ENCODE measurements around the gene NPR1.
"Not testable (repeated sequence)": the region's sequence is repeated elsewhere in the genome, so short reads cannot be mapped to it uniquely, and the experiment has no call there.

Gene NPR1

DNA sequence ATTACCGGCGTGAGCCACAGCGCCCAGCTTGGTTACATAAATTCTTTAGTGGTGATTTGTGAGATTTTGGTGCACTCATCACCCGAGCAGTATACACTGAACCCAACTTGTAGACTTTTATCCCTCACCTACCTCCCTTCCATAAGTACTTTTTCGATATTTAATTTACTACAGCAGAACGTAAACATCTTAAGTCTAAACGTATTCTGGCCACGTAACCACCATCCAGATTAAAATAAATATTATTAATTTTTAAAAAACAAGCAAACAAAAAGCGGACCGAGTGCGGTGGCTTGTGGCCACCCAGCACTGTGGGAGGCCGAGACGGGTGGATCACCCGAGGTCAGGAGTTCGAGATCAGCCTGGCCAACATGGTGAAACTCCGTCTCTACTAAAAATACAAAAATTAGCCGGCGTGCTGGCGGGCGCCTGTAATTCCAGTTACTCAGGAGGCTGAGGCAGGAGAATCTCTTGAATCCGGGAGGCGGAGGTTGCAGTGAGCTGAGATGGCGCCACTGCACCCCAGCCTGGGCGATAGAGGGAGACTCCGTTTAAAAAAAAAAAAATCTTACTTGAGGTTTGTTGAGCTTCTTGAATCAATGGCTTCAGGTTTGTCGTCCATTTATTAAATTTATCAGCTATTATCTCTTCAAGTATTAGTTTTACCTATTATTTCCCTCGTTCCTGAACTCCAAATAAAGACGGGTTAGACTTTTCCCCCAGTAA is 6.7 kb upstream of the NPR1 start:
- Histone ChIP-seq H3K36me3 (ENCODE audit: control insufficient read depth in 1 of 2, insufficient read depth in 2 of 2, low read depth in 1 of 2, low read length in 2 of 2) (peaks cover 19 to 31% of the 10 kb centered on the region in 2 experiments), H3K27ac (ENCODE audit: low read length, poor library complexity, severe bottlenecking) (peak overlapping the region; percentile 75), H3K4me3 (ENCODE audit: insufficient read depth in 1 of 2, low read depth in 1 of 2, low read length in 2 of 2) (peak overlapping the region; percentile 43 to 73), H2BK12ac (ENCODE audit: low read length in 2 of 2) (peak overlapping the region in 1 of 2 experiments; percentile 31), H3K9ac (ENCODE audit: low read length) (peak overlapping the region; percentile 74), H3K4me2 (ENCODE audit: low read length, poor library complexity, severe bottlenecking) (peak overlapping the region; percentile 65)
- not testable (repeated sequence) for H4K91ac ChIP-seq (ENCODE audit: low read length); H3K18ac ChIP-seq (ENCODE audit: low read depth in 1 of 2, low read length in 2 of 2); H3K4ac ChIP-seq (ENCODE audit: low read depth in 1 of 2, low read length in 2 of 2); H3K23ac ChIP-seq (ENCODE audit: low read length in 2 of 2); H3K9me3 ChIP-seq (ENCODE audit: control insufficient read depth, low read length); H2AK5ac ChIP-seq (ENCODE audit: low read length, severe bottlenecking); H4K8ac ChIP-seq (ENCODE audit: low read length); H3K4me1 ChIP-seq (ENCODE audit: control insufficient read depth, insufficient read depth, low read depth, low read length); DNase-seq; H2BK15ac ChIP-seq (ENCODE audit: low read depth, poor library complexity, severe bottlenecking); H3K14ac ChIP-seq (ENCODE audit: low read length in 2 of 2); H2BK5ac ChIP-seq (ENCODE audit: low read depth, low read length, poor library complexity, severe bottlenecking); H2BK120ac ChIP-seq (ENCODE audit: low read depth, low read length); H3K79me1 ChIP-seq (replicated peaks; ENCODE audit: low read length, poor library complexity, severe bottlenecking); H2AFZ ChIP-seq (ENCODE audit: low read depth, low read length); H3K27me3 ChIP-seq (ENCODE audit: control insufficient read depth in 1 of 2, insufficient read depth in 1 of 2, low read length in 2 of 2)
- WGBS, result 12% methylated on average over 26 of the region's 28 CpGs

DNA sequence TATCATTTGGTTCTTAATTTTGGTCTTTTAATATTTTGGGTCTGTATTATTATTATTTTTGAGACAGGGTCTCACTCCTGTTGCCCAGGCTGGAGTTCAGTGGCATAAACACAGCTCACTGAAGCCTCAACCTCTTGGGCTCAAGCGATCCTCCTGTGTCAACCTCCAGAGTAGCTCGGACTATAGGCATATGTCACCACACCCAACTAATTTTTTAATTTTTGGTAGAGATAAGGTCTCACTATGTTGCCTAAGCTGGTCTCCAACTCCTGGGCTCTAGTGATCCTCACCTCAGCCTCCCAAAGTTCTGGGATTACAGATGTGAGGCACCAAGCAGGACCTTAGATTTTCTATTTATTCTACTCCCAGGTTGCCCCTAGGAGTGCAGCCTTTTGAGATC is 5.0 kb upstream of the NPR1 start:
- Histone ChIP-seq H2BK12ac (ENCODE audit: low read length in 2 of 2) (no peak overlapping the region), H4K91ac (ENCODE audit: low read length) (no peak overlapping the region), H3K4me2 (ENCODE audit: low read length, poor library complexity, severe bottlenecking) (no peak overlapping the region), H3K9me3 (ENCODE audit: control insufficient read depth, low read length) (no peaks in the 10 kb centered on the region), H3K9ac (ENCODE audit: low read length) (no peak overlapping the region), H2AK5ac (ENCODE audit: low read length, severe bottlenecking) (no peak overlapping the region), H3K18ac (ENCODE audit: low read depth in 1 of 2, low read length in 2 of 2) (no peak overlapping the region), H3K14ac (ENCODE audit: low read length in 2 of 2) (no peak overlapping the region), H3K27ac (ENCODE audit: low read length, poor library complexity, severe bottlenecking) (no peak overlapping the region), H3K23ac (ENCODE audit: low read length in 2 of 2) (no peak overlapping the region), H4K8ac (ENCODE audit: low read length) (no peak overlapping the region), H3K36me3 (ENCODE audit: control insufficient read depth in 1 of 2, insufficient read depth in 2 of 2, low read depth in 1 of 2, low read length in 2 of 2) (peaks cover 8 to 14% of the 10 kb centered on the region in 2 experiments), H3K4me1 (ENCODE audit: control insufficient read depth, insufficient read depth, low read depth, low read length) (peaks cover 9% of the 10 kb centered on the region), H2BK5ac (ENCODE audit: low read depth, low read length, poor library complexity, severe bottlenecking) (no peak overlapping the region), H3K27me3 (ENCODE audit: control insufficient read depth in 1 of 2, insufficient read depth in 1 of 2, low read length in 2 of 2) (peaks cover 0 to 8% of the 10 kb centered on the region in 2 experiments), H2AFZ (ENCODE audit: low read depth, low read length) (no peak overlapping the region), H3K4me3 (ENCODE audit: insufficient read depth in 1 of 2, low read depth in 1 of 2, low read length in 2 of 2) (no peak overlapping the region), H2BK120ac (ENCODE audit: low read depth, low read length) (no peak overlapping the region), H2BK15ac (ENCODE audit: low read depth, poor library complexity, severe bottlenecking) (no peak overlapping the region), H3K79me1 (replicated peaks; ENCODE audit: low read length, poor library complexity, severe bottlenecking) (no peaks in the 10 kb centered on the region), H3K4ac (ENCODE audit: low read depth in 1 of 2, low read length in 2 of 2) (no peak overlapping the region)
- 94% methylated on average over 2 of the region's 2 CpGs for WGBS
- DNase-seq, result no peak

DNA sequence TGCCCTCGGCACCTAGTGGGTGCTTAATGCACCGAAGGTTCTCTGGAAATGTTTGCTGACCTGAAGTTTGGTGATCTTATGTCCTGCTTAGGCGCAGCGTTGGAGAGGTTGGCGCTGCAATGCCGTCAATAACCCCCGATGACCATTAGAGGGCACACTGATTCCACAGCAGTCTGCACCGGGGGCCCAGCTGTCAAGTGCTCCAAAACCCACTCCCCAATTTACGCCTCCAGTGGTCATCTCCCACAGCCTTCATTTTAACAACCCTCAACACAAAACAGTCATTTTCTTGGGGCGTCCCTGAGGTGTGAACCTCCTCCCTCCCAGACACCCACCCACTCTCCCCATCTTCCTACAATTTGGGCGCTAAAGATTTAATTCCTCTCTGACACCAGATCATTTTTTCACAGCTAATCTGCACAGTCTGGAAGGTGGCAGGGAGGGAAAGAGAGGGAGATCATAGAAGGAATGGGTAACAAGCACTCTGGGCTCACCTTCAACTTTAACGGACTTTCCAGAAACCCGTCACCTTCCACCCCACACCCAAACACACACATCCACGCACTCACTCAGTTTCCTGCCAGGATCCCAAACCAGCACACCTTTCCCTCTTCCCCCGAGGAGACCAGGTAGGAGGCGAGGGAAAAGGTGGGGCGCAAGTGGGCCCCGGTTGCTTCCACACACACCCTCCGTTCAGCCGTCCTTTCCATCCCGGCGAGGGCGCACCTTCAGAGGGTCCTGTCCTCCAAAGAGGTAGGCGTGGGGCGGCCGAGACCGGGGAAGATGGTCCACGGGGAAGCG is 570 bp upstream of the NPR1 start:
- Histone ChIP-seq H3K36me3 (ENCODE audit: control insufficient read depth in 1 of 2, insufficient read depth in 2 of 2, low read depth in 1 of 2, low read length in 2 of 2) (peaks cover 6 to 8% of the 10 kb centered on the region in 2 experiments), H2BK15ac (ENCODE audit: low read depth, poor library complexity, severe bottlenecking) (no peak overlapping the region), H2AK5ac (ENCODE audit: low read length, severe bottlenecking) (no peak overlapping the region), H3K27me3 (ENCODE audit: control insufficient read depth in 1 of 2, insufficient read depth in 1 of 2, low read length in 2 of 2) (peaks cover 7 to 43% of the 10 kb centered on the region in 2 experiments), H3K27ac (ENCODE audit: low read length, poor library complexity, severe bottlenecking) (no peak overlapping the region), H4K91ac (ENCODE audit: low read length) (no peak overlapping the region), H2BK5ac (ENCODE audit: low read depth, low read length, poor library complexity, severe bottlenecking) (no peak overlapping the region), H3K9ac (ENCODE audit: low read length) (peak overlapping the region; percentile 76), H3K4me2 (ENCODE audit: low read length, poor library complexity, severe bottlenecking) (peak overlapping the region; percentile 86), H3K4me3 (ENCODE audit: insufficient read depth in 1 of 2, low read depth in 1 of 2, low read length in 2 of 2) (peak overlapping the region in 1 of 2 experiments; percentile 80), H3K4me1 (ENCODE audit: control insufficient read depth, insufficient read depth, low read depth, low read length) (peaks cover 20% of the 10 kb centered on the region), H3K18ac (ENCODE audit: low read depth in 1 of 2, low read length in 2 of 2) (no peak overlapping the region), H3K79me1 (replicated peaks; ENCODE audit: low read length, poor library complexity, severe bottlenecking) (no peaks in the 10 kb centered on the region), H3K9me3 (ENCODE audit: control insufficient read depth, low read length) (no peaks in the 10 kb centered on the region), H3K4ac (ENCODE audit: low read depth in 1 of 2, low read length in 2 of 2) (no peak overlapping the region), H2BK120ac (ENCODE audit: low read depth, low read length) (no peak overlapping the region), H2AFZ (ENCODE audit: low read depth, low read length) (peak overlapping the region; percentile 46), H3K23ac (ENCODE audit: low read length in 2 of 2) (no peak overlapping the region), H2BK12ac (ENCODE audit: low read length in 2 of 2) (no peak overlapping the region), H3K14ac (ENCODE audit: low read length in 2 of 2) (no peak overlapping the region), H4K8ac (ENCODE audit: low read length) (no peak overlapping the region)
- peak; percentile 51 for DNase-seq
- 6% methylated on average over 21 of the region's 29 CpGs for WGBS
